HepG2 (cell line): ENCODE results near the gene JAK1. TPM values are rescaled to one million over a fixed set of nuclear protein-coding genes. Genes with fewer than 3 reads are reported as not detected.

Source experiments
- ATAC-seq: fragments of 200-7000 bp; cut with Tn5 transposase; 3 replicates; pipeline ENCODE4 v1.9.1; 2020; ENCODE audit warnings: mild to moderate bottlenecking, moderate library complexity
- BruUV-seq: library from RNA; stranded (reverse); fragments of 400-500 nt; replicated peaks from 2 replicates; lab custom pipeline; 2021; lab: Mats Ljungman, UMichigan
- CTCF ChIA-PET: fragments of 300-600 bp; formaldehyde crosslinking; extraction: SDS; loops from one replicate; lab custom pipeline; 2021; ENCODE audit warnings: low total read pairs, inconsistent platforms, low intra/inter-chr PET ratio; lab: Yijun Ruan, JAX
- POLR2A ChIA-PET: fragments of 350-600 bp; sonication (Branson Sonifier 250); formaldehyde crosslinking; loops from one replicate; lab custom pipeline; 2020; ENCODE audit warnings: antibody characterized with exemption, inconsistent platforms; lab: Yijun Ruan, JAX
- DNase-seq: peaks from one replicate; pipeline ENCODE4 v3.0.0-alpha.2; 2015; ENCODE audit warnings: low spot score
- FAIRE-seq: peaks from 3 replicates; lab custom pipeline; 2011; peaks lifted over from hg19 to GRCh38; lab: Jason Lieb, UNC
- H2AFZ ChIP-seq: one replicate; pipeline ENCODE4 v1.6.1; 2011; ENCODE audit warnings: low read length, inconsistent platforms
- H3K27ac ChIP-seq: fragments of 300-600 bp; 3 replicates; pipeline ENCODE4 v1.8.0; 2011; ENCODE audit warnings: mixed run types, mild to moderate bottlenecking, mixed read lengths, low read length, inconsistent platforms; ENCODE audit not compliant: insufficient read depth; ENCODE audit errors: extremely low read length
- H3K27me3 ChIP-seq, 2 experiments: fragments of 200-600 bp in 1 of 2; 2 replicates in 1 of 2; 3 replicates in 1 of 2; pipeline versions ENCODE4 v1.6.0 to v1.8.0; 2011; ENCODE audit warnings: low read length in 2 of 2, mild to moderate bottlenecking in 2 of 2, moderate library complexity in 2 of 2, inconsistent platforms in 1 of 2; ENCODE audit not compliant: insufficient read depth in 2 of 2, control insufficient read depth in 1 of 2
- H3K36me3 ChIP-seq, 2 experiments: fragments of 200-600 bp in 1 of 2; replicated peaks in 1 of 2; 2 replicates in 1 of 2; 3 replicates in 1 of 2; pipeline versions ENCODE4 v1.5.1 to v1.8.0; 2011; ENCODE audit warnings: low read length in 2 of 2, inconsistent platforms in 1 of 2; ENCODE audit not compliant: insufficient read depth in 2 of 2, control insufficient read depth in 1 of 2
- H3K4me1 ChIP-seq: 2 replicates; pipeline ENCODE4 v1.5.1; 2012; ENCODE audit warnings: low read length, inconsistent platforms; ENCODE audit not compliant: insufficient read depth
- H3K4me2 ChIP-seq: 2 replicates; pipeline ENCODE4 v1.6.0; 2011; ENCODE audit warnings: low read depth, low read length, inconsistent platforms
- H3K4me3 ChIP-seq, 3 experiments: fragments of 200-600 bp in 1 of 3; sonication (generic), shearing (Covaris generic) in 1 of 3; replicated peaks in 1 of 3; 2 replicates each; pipeline ENCODE4 v1.5.1; 2011 to 2016; ENCODE audit warnings: low read length in 3 of 3, inconsistent platforms in 2 of 3, low read depth in 2 of 3, mild to moderate bottlenecking in 2 of 3, control low read depth in 1 of 3, mixed read lengths in 1 of 3; ENCODE audit not compliant: insufficient read depth in 1 of 3
- H3K79me2 ChIP-seq: one replicate; pipeline ENCODE4 v1.6.1; 2011; ENCODE audit warnings: low read length, inconsistent platforms; ENCODE audit not compliant: insufficient read depth
- H3K9ac ChIP-seq: 2 replicates; pipeline ENCODE4 v1.6.0; 2011; ENCODE audit warnings: mild to moderate bottlenecking, low read depth, low read length, inconsistent platforms; ENCODE audit not compliant: insufficient read depth
- H3K9me3 ChIP-seq: 2 replicates; pipeline ENCODE4 v1.5.1; 2012; ENCODE audit warnings: mild to moderate bottlenecking, low read length
- H4K20me1 ChIP-seq: 2 replicates; pipeline ENCODE4 v1.6.0; 2011; ENCODE audit warnings: inconsistent platforms, mild to moderate bottlenecking, low read length, moderate library complexity; ENCODE audit not compliant: insufficient read depth
- NR2F2 ChIP-seq: IDR thresholded peaks from 2 replicates; pipeline ENCODE4 v1.6.1; 2012; ENCODE audit warnings: low read depth, inconsistent platforms, borderline replicate concordance
- RFX5 ChIP-seq: IDR thresholded peaks from 2 replicates; pipeline ENCODE4 v1.6.1; 2011; ENCODE audit warnings: low read depth, low read length, improper control_type of control experiment
- ZNF230 ChIP-seq: sonication (generic); formaldehyde crosslinking; IDR thresholded peaks from 2 replicates; pipeline ENCODE4 v1.4.0; 2020; ENCODE audit warnings: mild to moderate bottlenecking, missing genetic modification reagents
- WGBS: methylation state at CpG from one replicate; pipeline ENCODE4 v1.1.6; 2017; ENCODE audit warnings: low lambda C conversion rate; 5-methylcytosine and 5-hydroxymethylcytosine counted together
- in situ Hi-C: cut with HindIII; loops from 2 replicates; pipeline ENCODE4 v1.10.0; 2017; ENCODE audit warnings: low pct_unique_long_range_greater_than_20kb; ENCODE audit not compliant: extremely low pct_ligation_motif_present
- intact Hi-C: fragments of 100-400 bp; cut with micrococcal nuclease; formaldehyde crosslinking; loops from one replicate; pipeline ENCODE4 v1.10.0; 2022; ENCODE audit not compliant: unreplicated experiment
- polyA plus RNA-seq, 8 experiments: library from polyadenylated mRNA; depleted of rRNA in 3 of 8; stranded (reverse) in 7 of 8; unstranded in 1 of 8; fragments of >200 nt; fragmentation: Illumina TruSeq in 4 of 8; extraction: Trizol in 4 of 8; gene quantifications; 2 replicates each; pipeline versions ENCODE4 v1.2.1 to v1.2.3, GENCODE V29; 2011 to 2016; ENCODE audit warnings: low read depth in 4 of 8, missing spikeins in 1 of 8, mixed read lengths in 1 of 8; ENCODE audit not compliant: insufficient read depth in 1 of 8
- total RNA-seq, 5 experiments: library from RNA; depleted of rRNA; stranded (reverse); fragments of >200 nt; fragmentation: Illumina TruSeq; extraction: Trizol; gene quantifications; 2 replicates each; pipeline ENCODE4 v1.2.3, GENCODE V29; 2016; ENCODE audit warnings: low read depth in 1 of 5
- TF ChIP-seq, protein P1 (sequence below): sonication (generic); formaldehyde crosslinking; IDR thresholded peaks from 2 replicates; pipeline ENCODE4 v1.9.0; 2021; ENCODE audit warnings: mild to moderate bottlenecking, missing genetic modification reagents
- TF ChIP-seq, protein P2 (sequence below), 2 experiments: IDR thresholded peaks; 2 replicates each; pipeline ENCODE4 v1.6.1; 2011 to 2012; ENCODE audit warnings: low read length in 2 of 2, borderline replicate concordance in 1 of 2, low read depth in 1 of 2, mild to moderate bottlenecking in 1 of 2, moderate library complexity in 1 of 2

JAK1 gene
- total and polyA plus RNA-seq, 2 of the 13 experiments (the other 11 are each of a cell fraction or from before 2014, with no cell fraction given): 23.9 to 42.4 TPM

DNA sequence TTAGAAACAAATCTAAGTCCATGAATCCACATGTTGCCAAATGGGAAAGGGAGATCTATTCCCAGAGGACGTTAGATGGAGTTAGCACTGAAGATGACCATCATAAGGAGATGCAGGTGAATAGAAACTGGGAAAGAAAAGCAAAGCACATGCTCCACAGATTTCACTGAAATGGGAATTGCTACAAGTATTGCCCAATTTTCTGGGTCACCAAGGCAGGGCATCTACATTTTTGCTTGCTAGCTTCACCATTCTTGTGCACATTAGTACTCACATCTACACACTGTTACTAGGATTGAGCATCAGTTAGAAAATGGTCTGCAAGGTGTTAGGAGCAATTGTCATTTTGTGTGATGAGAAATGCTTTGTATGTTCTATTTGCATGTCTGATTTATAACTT is 99.1 kb downstream of the JAK1 start (continued):
- TF ChIP-seq, protein P1, sequence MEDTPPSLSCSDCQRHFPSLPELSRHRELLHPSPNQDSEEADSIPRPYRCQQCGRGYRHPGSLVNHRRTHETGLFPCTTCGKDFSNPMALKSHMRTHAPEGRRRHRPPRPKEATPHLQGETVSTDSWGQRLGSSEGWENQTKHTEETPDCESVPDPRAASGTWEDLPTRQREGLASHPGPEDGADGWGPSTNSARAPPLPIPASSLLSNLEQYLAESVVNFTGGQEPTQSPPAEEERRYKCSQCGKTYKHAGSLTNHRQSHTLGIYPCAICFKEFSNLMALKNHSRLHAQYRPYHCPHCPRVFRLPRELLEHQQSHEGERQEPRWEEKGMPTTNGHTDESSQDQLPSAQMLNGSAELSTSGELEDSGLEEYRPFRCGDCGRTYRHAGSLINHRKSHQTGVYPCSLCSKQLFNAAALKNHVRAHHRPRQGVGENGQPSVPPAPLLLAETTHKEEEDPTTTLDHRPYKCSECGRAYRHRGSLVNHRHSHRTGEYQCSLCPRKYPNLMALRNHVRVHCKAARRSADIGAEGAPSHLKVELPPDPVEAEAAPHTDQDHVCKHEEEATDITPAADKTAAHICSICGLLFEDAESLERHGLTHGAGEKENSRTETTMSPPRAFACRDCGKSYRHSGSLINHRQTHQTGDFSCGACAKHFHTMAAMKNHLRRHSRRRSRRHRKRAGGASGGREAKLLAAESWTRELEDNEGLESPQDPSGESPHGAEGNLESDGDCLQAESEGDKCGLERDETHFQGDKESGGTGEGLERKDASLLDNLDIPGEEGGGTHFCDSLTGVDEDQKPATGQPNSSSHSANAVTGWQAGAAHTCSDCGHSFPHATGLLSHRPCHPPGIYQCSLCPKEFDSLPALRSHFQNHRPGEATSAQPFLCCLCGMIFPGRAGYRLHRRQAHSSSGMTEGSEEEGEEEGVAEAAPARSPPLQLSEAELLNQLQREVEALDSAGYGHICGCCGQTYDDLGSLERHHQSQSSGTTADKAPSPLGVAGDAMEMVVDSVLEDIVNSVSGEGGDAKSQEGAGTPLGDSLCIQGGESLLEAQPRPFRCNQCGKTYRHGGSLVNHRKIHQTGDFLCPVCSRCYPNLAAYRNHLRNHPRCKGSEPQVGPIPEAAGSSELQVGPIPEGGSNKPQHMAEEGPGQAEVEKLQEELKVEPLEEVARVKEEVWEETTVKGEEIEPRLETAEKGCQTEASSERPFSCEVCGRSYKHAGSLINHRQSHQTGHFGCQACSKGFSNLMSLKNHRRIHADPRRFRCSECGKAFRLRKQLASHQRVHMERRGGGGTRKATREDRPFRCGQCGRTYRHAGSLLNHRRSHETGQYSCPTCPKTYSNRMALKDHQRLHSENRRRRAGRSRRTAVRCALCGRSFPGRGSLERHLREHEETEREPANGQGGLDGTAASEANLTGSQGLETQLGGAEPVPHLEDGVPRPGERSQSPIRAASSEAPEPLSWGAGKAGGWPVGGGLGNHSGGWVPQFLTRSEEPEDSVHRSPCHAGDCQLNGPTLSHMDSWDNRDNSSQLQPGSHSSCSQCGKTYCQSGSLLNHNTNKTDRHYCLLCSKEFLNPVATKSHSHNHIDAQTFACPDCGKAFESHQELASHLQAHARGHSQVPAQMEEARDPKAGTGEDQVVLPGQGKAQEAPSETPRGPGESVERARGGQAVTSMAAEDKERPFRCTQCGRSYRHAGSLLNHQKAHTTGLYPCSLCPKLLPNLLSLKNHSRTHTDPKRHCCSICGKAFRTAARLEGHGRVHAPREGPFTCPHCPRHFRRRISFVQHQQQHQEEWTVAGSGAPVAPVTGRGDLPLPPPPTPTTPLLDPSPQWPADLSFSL: no peak
- no peak for TF ChIP-seq RFX5

DNA sequence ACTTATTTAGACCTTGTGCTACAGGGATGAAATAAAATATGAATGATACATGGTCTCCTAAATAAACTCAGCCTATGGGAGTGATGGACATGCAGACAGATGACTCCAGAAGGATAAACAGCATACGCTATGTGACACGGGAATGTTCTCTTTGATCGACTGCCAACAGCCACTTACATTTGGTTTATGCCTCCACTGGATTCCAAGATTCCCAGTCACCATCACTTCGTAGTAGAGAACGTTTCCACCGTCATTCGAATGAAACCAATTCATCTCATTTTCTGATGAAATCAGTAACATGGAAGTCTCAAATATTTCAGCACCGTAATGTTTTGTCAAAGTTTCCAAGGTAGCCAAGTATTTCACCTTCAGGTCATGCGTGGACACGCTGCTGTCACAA is 99.7 kb downstream of the JAK1 start:
- POLR2A ChIA-PET: no interaction called here
- intact Hi-C loops: no loop called here

More for the DNA sequence above, 99.7 kb downstream of the JAK1 start:
- H3K27ac ChIP-seq: no peak overlapping the region
- no TSS peak for BruUV-seq
- TF ChIP-seq ZNF230 (CRISPR knock-in tag): no peak
- TF ChIP-seq, protein P2, sequence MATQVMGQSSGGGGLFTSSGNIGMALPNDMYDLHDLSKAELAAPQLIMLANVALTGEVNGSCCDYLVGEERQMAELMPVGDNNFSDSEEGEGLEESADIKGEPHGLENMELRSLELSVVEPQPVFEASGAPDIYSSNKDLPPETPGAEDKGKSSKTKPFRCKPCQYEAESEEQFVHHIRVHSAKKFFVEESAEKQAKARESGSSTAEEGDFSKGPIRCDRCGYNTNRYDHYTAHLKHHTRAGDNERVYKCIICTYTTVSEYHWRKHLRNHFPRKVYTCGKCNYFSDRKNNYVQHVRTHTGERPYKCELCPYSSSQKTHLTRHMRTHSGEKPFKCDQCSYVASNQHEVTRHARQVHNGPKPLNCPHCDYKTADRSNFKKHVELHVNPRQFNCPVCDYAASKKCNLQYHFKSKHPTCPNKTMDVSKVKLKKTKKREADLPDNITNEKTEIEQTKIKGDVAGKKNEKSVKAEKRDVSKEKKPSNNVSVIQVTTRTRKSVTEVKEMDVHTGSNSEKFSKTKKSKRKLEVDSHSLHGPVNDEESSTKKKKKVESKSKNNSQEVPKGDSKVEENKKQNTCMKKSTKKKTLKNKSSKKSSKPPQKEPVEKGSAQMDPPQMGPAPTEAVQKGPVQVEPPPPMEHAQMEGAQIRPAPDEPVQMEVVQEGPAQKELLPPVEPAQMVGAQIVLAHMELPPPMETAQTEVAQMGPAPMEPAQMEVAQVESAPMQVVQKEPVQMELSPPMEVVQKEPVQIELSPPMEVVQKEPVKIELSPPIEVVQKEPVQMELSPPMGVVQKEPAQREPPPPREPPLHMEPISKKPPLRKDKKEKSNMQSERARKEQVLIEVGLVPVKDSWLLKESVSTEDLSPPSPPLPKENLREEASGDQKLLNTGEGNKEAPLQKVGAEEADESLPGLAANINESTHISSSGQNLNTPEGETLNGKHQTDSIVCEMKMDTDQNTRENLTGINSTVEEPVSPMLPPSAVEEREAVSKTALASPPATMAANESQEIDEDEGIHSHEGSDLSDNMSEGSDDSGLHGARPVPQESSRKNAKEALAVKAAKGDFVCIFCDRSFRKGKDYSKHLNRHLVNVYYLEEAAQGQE (IDR thresholded peaks at IDR 0.05; ENCODE audit: borderline replicate concordance in 1 of 2, low read depth in 1 of 2, low read length in 2 of 2): no peak
- no peak for TF ChIP-seq NR2F2
- TF ChIP-seq, all 625 proteins: peak for 0
- DNase-seq (no peak), ATAC-seq (no peak), FAIRE-seq (no peak)
- Histone ChIP-seq H3K9ac (no peak overlapping the region), H3K9me3 (no peaks in the 10 kb centered on the region), H3K36me3 (peaks cover 9 to 62% of the 10 kb centered on the region in 2 experiments), H3K79me2 (no peaks in the 10 kb centered on the region), H3K4me3 (no peak overlapping the region), H3K4me2 (no peak overlapping the region), H2AFZ (no peak overlapping the region), H4K20me1 (no peaks in the 10 kb centered on the region), H3K27me3 (no peaks in the 10 kb centered on the region), H3K4me1 (0 out of 2 replicates have a peak, but pooled peaks cover 4% of the 10 kb centered on the region)
- CTCF ChIA-PET: no interaction called here
- WGBS: 99% methylated on average over 10 of the region's 10 CpGs
- in situ Hi-C loops: no loop called here
